Measurements from ENCODE around the gene KCNMB2.
"Not testable (repeated sequence)": the region's sequence is repeated elsewhere in the genome, so short reads cannot be mapped to it uniquely, and the experiment has no call there.

The KCNMB2 gene

DNA sequence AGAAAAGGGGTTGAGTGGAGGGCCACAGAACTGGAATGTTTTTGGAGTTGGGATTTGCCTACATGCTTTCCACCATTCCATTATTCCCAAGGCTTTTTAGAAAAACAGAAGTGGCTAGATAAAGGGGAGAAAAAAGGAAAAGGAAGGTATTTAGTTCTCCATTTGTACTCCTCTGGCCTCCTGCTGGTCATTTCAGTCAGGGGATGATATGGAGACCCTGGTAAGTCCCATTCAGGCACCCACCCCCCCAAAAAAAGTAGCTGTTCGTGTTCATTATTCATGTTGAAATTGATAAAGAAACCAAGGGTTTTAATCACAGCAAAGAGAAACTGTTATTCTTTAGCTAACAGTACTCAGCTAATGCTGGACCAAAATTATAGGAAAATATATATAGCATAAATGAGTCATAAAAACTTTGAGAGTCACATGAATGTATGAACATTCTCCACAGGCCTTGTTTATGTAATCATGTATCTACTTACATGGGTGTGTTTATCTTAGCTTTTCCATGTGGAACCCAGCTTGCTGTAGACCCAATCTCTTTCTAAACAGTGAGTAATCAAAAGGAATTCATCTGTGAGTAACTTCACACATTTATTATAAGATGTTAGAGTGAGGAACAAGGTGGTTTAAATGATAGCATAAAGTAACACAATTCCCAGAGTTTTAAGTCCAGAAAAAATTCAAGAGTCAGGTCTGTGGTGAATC is 167.2 kb downstream of the KCNMB2 start:
- no peak for DNase-seq (ENCODE audit: low read depth in 2 of 2)

DNA sequence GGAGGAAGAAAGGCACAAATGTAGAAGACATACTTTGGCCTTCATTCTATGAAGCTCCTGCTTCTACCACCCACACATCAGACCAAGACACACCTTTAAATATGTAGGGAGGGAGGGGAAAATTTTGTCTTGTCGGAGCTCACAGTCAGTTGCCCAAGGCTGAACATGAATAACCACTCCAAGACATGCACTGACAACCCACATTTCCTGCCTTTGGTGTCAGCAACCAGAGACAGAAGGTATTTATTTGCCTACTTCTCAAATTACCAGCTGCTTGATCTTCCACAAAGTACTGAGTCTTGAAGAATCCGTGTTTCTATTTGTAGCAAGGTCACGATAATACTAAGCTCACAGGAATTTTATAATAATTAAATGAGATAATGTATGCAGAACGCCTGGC is 169.7 kb downstream of the KCNMB2 start:
- DNase-seq (ENCODE audit: low read depth in 2 of 2): no peak

GRCh38 chr3:178706411-178706810 is 170.2 kb downstream of the KCNMB2 start:
- no peak for DNase-seq (ENCODE audit: low read depth in 2 of 2)

DNA sequence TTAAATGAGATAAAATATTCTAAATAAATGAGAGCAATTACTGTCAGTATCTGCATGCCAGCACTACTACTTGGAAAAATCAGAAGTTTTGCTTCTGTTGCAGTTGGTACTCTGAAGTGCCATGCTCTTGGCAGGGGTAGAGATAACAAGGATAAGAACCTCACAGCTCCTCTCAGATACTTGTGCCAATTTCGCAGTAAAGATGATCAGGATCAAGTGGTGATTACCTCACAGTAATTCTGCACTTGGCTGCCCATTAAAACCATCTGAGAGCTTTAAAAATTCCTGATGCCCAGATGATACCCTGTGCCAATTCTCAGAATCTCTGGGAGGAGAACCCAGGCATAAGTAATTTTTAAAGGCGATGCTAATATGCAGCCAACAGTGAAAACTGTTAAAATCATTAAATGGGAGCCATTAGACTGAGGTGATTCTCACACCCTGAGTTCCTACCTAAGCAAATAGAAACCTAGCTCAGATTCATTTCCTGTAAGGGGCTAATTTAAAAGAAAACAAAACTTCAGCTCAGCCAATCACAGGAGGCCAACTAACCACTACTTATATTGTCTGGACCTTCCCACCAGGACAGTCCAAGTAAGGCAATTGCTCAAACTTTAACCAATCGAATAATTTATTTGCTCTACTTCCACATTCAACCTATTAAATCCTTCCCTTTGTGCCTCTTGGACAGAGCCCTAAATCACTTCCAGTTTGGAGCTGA is 171.2 kb downstream of the KCNMB2 start:
- no peak for DNase-seq (ENCODE audit: low read depth in 2 of 2)

GRCh38 chr3:178709051-178709450 is 172.8 kb downstream of the KCNMB2 start:
- DNase-seq (ENCODE audit: low read depth in 2 of 2): no peak

- no peak for DNase-seq (ENCODE audit: low read depth in 2 of 2)
Observed at GRCh38 chr3:178711753-178712152, 175.5 kb downstream of the KCNMB2 start.

- DNase-seq (ENCODE audit: low read depth in 2 of 2): no peak
Observed at GRCh38 chr3:178712247-178712646, 176.0 kb downstream of the KCNMB2 start.

GRCh38 chr3:178714925-178715832 is 178.9 kb downstream of the KCNMB2 start:
- DNase-seq (ENCODE audit: low read depth in 2 of 2): no peak

DNA sequence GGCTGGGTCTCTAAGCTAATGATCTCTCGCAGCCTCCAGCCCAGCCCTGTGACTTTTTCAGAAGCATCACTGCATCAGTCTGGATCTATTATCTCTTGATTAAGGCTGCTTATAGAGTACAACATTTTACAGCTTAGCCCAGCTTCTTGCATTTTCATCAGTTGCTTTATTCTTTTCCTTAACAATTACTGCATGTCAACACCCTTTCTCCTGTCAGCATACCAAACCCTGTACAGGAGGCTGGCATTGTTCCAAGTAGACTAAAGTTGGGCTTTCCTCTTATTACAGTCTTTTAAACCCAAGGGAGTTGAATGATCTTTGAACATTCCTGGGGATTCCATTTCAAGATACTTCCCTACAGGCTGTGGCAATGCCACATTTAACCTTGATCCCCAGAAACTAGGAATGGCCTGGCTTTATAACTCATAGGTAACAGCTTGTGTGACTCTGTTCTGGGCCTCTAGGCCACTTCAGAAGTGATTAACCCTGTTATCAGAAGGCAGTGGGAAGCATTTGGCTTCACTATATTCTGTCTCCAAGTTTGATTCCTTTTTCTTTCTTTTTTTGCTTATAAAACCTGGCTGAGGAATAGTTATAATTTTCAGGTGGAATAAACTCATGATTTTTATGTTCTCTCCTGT is 182.9 kb downstream of the KCNMB2 start:
- no peak for DNase-seq (ENCODE audit: low read depth in 2 of 2)

- no peak for DNase-seq (ENCODE audit: low read depth in 2 of 2)
Observed at GRCh38 chr3:178732824-178733223, 196.6 kb downstream of the KCNMB2 start.

DNA sequence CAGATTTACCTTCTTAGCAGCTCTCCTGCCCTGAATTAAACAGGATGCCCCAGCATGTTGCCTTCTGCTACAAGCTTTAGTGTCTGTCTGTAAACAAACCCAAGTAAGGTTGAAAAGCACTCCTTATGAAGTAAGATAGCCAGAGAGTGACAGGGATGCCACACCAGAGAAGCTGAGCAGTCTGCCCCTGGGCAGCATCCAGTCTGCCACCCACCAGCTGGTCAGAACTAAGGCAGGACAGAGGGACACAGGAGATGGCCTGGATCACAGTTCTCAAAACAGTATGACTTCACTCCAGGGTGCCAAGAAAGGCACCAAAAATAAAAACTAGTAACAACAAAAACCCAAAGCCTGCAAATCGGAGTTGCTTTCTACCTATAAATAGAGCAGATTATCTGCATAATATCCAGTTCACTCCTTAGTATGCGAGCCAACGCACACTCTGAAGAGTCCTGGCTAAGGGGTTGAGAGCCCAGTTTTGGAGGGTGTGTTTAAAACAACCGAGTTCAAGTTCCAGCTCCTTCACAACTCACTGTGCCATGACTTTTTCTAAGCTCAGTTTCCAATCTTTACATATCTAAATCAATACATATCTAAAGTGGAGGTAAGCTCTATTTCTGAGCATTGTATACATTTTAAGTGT is 198.9 kb downstream of the KCNMB2 start:
- no peak for DNase-seq (ENCODE audit: low read depth in 2 of 2)

DNA sequence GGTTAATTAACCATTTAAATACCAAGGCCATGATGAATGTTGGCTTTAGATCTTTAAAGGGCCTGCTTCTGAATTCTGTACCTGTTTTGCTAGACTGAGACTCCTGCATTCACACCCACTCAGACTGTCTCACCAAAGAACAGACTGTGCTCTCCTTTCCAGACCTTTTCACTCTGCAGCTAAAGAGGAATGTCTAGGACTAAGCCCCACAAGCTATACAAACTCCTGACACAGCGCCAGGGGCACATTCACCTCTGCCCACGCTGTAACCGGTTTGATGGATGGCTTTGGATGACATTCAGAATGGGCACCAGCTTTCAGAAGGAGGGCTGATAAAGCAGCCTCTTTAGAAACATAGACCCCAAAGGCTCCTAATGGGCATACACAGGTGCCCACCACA is 200.1 kb downstream of the KCNMB2 start:
- DNase-seq (ENCODE audit: low read depth in 2 of 2): no peak

- DNase-seq (ENCODE audit: low read depth in 2 of 2): no peak
Observed at GRCh38 chr3:178739720-178740119, 203.5 kb downstream of the KCNMB2 start.

DNA sequence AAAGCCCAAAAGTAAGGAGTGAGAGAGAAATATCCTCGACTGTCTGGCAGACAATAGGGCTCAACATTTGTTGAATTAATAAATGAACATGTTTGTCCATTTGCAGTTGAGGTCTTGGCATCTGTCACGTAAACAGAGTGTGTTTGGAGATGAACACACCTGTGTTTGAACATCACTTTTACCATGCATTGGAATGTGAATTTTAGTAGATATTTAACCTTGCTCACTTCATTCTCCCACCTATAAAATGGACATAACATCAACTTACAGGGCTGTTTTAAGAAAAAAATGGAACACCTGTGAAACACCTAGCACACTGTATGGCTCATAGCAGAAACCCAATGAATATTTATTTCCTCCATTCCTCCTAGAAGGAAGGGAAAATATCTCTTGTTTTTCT is 204.8 kb downstream of the KCNMB2 start:
- no peak for DNase-seq (ENCODE audit: low read depth in 2 of 2)

GRCh38 chr3:178743297-178743696 is 207.1 kb downstream of the KCNMB2 start:
- no peak for DNase-seq (ENCODE audit: low read depth in 2 of 2)

DNA sequence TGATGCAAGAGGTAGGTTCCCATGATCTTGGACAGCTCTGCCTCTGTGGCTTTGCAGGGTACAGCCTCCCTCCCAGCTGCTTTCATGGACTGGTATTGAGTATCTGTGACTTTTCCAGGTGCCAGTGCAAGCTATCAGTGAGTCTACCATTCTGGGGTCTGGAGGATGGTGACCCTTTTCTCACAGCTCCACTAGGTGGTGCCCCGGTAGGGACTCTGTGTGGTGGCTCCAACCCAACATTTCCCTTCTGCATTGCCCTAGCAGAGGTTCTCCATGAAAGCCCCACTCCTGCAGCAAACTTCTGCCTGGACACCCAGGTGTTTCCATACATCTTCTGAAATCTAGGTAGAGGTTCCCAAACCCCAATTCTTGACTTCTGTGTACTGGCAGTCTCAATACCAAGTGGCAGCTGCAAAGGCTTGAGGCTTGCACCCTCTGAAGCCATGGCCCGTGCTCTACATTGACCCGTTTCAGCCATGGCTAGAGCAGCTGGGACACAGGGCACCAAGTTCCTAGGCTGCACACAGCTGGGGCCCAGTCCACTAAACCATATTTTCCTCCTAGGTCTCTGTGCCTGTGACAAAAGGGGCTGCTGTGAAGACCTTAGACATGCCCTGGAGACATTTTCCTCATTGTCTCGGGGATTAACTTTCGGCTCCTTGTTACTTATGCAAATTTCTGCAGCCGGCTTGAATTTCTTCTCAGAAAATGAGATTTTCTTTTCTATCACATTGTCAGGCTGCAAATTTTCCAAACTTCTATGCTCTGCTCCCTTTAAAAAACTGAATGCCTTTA is 209.8 kb downstream of the KCNMB2 start:
- not testable (repeated sequence) for DNase-seq (ENCODE audit: low read depth in 2 of 2)

DNA sequence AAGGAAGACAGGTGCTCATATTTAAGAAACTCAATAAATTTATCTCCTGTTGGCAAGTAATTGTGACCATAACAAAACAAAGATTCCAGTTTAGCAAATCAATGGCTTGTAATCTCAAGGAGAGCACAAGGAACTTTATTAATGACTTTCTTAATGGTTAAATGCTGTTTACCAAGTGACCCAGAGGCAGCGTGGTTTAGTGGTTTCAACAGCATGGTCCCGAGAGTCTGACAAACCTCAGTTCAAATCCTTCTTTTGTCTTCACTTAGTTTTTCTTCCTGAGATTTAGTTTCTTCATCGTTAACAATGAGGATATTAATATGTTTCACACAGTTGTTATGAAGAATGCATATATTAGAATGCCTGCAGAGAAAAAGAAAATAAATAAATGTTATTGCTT is 212.6 kb downstream of the KCNMB2 start:
- DNase-seq (ENCODE audit: low read depth in 2 of 2): no peak

DNA sequence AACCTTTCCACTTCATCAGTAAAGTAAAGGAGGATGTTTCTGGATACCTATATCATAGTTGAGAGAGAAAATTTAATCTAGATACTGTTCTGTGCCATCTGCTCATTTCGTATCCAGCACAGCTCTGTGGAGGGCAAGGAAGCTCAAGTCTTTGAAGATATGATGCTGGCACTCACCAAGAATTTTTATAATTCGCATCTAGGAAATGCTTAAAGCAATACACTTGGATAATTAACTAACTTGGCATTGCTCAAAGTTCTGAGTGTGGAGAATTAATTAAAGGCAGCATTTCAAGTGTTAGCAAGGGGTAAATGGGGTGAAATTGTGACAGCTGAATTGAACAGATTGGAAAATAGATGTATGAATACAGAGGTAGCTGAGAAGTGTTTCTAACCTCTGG is 213.2 kb downstream of the KCNMB2 start:
- DNase-seq (ENCODE audit: low read depth in 2 of 2): no peak

DNA sequence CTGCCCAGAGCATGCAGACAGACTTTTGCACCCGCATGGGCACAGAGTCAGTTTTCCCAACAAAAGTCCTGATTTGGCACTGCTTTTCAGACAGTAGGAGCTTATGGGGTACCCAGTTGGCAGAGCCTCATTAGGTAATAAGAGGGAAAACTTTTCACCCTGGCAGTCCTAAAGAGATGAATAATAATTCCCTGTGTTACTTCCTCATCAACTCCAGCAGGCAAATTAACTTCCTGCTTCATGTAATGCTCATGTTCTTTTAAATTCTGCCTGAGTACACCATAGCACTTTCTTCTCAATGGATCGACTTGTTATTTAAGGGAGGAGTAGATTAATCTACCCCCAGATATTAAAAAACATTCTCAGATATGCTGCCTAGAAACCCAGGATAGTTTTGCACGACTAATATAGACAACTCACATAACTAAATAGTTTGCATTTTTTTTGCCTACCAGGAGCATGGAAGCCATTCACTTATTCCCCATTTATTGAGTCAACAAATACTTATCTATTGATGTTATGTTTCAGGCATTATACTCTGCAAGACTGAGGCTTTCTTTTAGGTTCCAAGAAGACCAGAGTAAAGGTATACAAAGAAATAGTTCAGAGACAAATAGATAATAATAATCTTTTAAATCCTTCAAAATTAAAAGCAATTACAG is 214.5 kb downstream of the KCNMB2 start:
- no peak for DNase-seq (ENCODE audit: low read depth in 2 of 2)

DNA sequence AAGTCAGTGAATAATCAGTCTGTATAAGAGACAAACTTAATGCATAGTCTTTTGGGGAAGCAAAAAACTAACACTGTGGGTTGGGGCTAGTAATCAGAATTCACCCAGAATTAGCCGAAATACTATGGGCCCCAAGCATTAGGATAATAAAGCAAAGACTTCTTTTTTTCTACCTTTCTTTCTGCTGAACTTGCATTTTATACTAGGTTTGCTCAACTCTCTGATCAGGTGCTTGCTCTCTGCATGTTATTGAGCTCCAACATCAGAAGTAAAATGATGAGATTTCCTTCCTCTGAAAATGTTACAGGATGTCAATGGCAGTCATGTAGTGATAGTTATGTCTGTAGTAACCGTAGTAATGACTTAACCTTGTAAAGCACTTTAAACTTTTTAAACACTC is 216.6 kb downstream of the KCNMB2 start:
- DNase-seq (ENCODE audit: low read depth in 2 of 2): no peak

All from stimulated activated CD4-positive, alpha-beta T cell treated with anti-CD3 and anti-CD28 coated beads, Interleukin-1b, Interleukin-23, amount 100 ng/mL, for 4 hours (primary cell).